Raji (cell line): Measurements from ENCODE around the gene SRY.

Source experiments
- POLR2A ChIP-seq: IDR thresholded peaks from 2 replicates; pipeline ENCODE4 v1.6.1; 2011; ENCODE audit warnings: low read depth, low read length, control low read depth; ENCODE audit not compliant: insufficient read depth

The SRY gene

GRCh38 chrY:2787600-2787999 is at the start of gene SRY:
TSS of gene SRY (minus strand) at chrY:2787682. CDS start at chrY:2787603, 79 bp downstream.
- no peak for TF ChIP-seq POLR2A

GRCh38 chrY:2837078-2837477 is 49.6 kb upstream of the SRY start:
- TF ChIP-seq POLR2A = no peak

DNA sequence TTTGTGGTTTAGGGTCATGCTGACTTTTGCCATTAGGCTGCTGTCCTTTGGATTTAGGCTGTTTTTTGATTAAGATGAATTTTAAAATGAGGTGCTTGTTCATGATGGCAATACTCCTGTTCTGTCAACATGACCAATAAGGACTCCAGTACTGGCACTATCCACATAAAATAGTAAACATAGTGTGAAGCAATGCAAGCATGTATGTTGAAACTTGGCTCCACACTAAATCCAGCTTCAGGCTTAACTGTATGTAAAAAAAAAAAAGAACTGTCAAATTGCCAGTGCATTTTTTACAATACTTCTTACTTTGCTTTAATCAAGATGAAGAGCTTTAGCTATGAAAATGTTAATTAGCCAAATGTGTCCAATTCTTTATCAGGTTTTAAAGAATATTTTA is 47.7 kb upstream of the SRY start:
- TF ChIP-seq POLR2A = no peak

GRCh38 chrY:2828497-2828896 is 41.0 kb upstream of the SRY start:
- no peak for TF ChIP-seq POLR2A

DNA sequence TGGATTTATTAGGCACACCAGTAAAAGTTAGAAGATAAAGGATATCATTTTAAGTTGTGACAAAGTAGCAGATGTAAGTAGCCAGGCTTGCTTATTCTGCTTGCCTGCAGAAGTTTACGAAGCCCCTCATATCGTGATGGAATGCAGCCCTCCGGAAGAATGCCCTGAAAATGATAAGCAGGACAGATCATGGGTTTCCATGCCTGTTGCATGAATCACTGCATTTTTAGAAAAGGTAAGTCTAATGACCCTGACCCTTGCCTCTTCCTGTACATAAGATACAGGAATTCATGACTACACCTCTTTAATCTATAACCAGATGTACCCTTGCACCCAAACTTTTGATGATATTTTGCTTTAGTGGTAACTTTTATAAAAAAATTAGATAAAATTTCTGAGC is 37.0 kb upstream of the SRY start:
- TF ChIP-seq POLR2A = no peak

DNA sequence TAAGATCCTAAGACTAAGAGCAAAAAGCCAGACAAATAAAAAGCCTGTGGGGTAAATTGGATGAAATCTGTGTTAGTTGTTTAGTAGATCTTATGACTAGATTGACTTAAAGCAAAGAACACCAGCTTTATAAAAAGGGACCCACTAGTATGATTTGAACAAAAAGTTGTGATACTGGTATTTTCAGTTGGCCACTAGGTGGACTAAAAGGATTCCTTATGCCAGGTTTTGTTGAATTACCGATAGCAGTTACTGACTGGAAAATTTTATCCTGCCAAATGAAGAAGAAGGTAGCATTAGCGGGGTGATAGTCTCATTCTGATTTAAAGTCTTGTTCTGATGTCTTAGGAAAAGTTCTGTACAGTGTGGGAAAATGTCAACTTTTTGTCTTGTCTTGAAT is 12.8 kb upstream of the SRY start:
- TF ChIP-seq POLR2A = no peak

DNA sequence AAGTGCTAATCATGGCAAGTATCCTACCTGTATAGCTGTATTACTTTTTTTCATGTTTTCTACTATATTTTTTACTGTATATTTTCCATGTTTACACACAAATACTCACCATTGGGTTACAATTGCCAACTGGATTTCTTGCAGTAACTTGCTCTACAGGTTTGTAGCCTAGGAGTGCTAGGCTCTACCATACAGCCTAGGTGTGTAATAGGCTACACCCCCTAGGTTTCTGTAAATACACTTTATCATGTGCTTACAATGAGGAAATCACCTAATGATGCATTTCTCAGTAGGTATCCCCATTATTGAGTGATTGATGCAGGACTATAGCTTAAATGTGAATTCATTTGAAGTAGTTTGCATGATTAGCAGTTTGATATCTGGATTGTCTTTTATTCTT is 10.5 kb upstream of the SRY start:
- TF ChIP-seq POLR2A = no peak

DNA sequence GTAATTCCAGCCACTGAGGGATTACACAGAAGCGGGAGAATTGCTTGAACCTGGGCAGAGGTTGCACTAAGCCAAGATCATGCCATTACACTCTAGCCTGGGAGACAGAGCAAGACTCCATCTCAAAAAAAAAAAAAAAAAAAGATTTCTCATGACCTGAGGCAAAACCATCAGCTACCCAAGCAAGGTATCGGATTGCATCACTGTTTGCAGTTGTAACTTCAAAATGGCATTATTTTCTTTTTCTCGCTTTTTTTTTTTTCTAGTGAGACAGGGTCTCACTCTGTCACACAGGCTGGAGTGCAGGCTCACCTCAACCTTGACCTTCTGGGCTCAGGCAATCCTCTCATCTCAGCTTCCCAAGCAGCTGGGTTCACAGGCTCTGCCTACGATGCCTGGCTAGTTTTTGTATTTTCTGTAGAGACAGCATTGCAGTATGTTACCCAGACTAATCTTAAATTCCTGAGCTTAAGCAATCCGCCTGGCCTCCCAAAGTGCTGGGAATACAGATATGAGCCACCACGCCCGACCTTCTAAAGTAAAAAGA is 9.6 kb upstream of the SRY start:
- TF ChIP-seq POLR2A = no peak

DNA sequence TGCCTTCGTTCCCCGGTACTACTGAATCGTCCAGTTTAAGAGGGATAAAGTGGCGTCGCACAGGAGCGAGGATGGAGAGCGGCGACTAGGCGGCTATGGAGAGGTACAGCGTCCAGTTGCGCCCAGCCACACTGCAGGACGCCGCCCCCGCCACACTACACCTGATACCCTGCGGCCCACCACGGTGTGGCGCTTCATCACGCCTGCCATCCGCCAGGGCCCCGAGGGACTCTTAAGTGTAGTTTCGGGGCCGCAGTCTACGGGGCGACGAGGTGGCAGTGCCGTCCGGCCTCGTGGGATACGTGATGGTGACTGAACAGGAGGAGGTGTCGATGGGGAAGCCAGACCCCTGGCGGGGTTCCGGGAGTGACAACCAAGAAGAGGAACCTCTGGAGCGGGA is 2.3 kb upstream of the SRY start:
- no peak for TF ChIP-seq POLR2A

DNA sequence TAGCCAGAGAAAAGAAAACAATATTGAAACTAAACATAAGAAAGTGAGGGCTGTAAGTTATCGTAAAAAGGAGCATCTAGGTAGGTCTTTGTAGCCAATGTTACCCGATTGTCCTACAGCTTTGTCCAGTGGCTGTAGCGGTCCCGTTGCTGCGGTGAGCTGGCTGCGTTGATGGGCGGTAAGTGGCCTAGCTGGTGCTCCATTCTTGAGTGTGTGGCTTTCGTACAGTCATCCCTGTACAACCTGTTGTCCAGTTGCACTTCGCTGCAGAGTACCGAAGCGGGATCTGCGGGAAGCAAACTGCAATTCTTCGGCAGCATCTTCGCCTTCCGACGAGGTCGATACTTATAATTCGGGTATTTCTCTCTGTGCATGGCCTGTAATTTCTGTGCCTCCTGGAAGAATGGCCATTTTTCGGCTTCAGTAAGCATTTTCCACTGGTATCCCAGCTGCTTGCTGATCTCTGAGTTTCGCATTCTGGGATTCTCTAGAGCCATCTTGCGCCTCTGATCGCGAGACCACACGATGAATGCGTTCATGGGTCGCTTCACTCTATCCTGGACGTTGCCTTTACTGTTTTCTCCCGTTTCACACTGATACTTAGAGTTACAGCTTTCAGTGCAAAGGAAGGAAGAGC is 488 bp downstream of the SRY start:
- no peak for TF ChIP-seq POLR2A
